Islet precursor cell (in vitro differentiated cells): ENCODE data around the gene TEAD4.

ENCODE experiments used
- DNase-seq: peaks from one replicate; pipeline ENCODE4 v3.0.0-alpha.2; 2018

TEAD4 gene

GRCh38 chr12:3085341-3086139 lies 126.3 kb downstream of the TEAD4 start:
- no peak for DNase-seq

GRCh38 chr12:3086211-3086610 lies 127.0 kb downstream of the TEAD4 start:
- DNase-seq, result no peak

- no peak for DNase-seq
Measured at GRCh38 chr12:3086729-3087323, 127.6 kb downstream of the TEAD4 start.

- peak; percentile 64 for DNase-seq
Measured at GRCh38 chr12:3087758-3088650, 128.8 kb downstream of the TEAD4 start.

- no peak for DNase-seq
Measured at GRCh38 chr12:3089588-3089987, 130.4 kb downstream of the TEAD4 start.
